Astrocyte (in vitro differentiated cells and primary cell): ENCODE results near the gene MET. TPM values are rescaled to one million over a fixed set of nuclear protein-coding genes. Genes with fewer than 3 reads are reported as not detected.

ENCODE experiments used
- DNase-seq: peaks from one replicate; pipeline ENCODE4 v3.0.0-alpha.2; 2010; ENCODE audit warnings: low read depth
- FAIRE-seq: peaks from 2 replicates; lab custom pipeline; 2011; peaks lifted over from hg19 to GRCh38; lab: Jason Lieb, UNC
- H2AFZ ChIP-seq: 2 replicates; pipeline ENCODE4 v1.6.0; 2012; ENCODE audit warnings: low read depth, low read length, inconsistent platforms
- H3K27ac ChIP-seq: 2 replicates; pipeline ENCODE4 v1.5.1; 2011; ENCODE audit warnings: low read depth, low read length, inconsistent platforms
- H3K27me3 ChIP-seq: 2 replicates; pipeline ENCODE4 v1.6.0; 2011; ENCODE audit warnings: low read length, inconsistent platforms; ENCODE audit not compliant: insufficient read depth
- H3K36me3 ChIP-seq: 2 replicates; pipeline ENCODE4 v1.5.1; 2011; ENCODE audit warnings: low read length, inconsistent platforms; ENCODE audit not compliant: insufficient read depth
- H3K4me1 ChIP-seq: 2 replicates; pipeline ENCODE4 v1.5.1; 2011; ENCODE audit warnings: low read length, inconsistent platforms; ENCODE audit not compliant: insufficient read depth
- H3K4me2 ChIP-seq: 2 replicates; pipeline ENCODE4 v1.6.0; 2012; ENCODE audit warnings: low read length, inconsistent platforms
- H3K4me3 ChIP-seq: 2 replicates; pipeline ENCODE4 v1.5.1; 2011; ENCODE audit warnings: low read depth, mild to moderate bottlenecking, low read length, inconsistent platforms; ENCODE audit not compliant: insufficient read depth
- H3K79me2 ChIP-seq: 2 replicates; pipeline ENCODE4 v1.6.0; 2012; ENCODE audit warnings: mild to moderate bottlenecking, low read length, inconsistent platforms; ENCODE audit not compliant: insufficient read depth
- H3K9ac ChIP-seq: 2 replicates; pipeline ENCODE4 v1.6.0; 2012; ENCODE audit warnings: mild to moderate bottlenecking, low read length, inconsistent platforms
- H3K9me3 ChIP-seq: 2 replicates; pipeline ENCODE4 v1.5.1; 2012; ENCODE audit warnings: low read depth, mild to moderate bottlenecking, low read length, inconsistent platforms; ENCODE audit not compliant: insufficient read depth
- H4K20me1 ChIP-seq: 2 replicates; pipeline ENCODE4 v1.6.0; 2012; ENCODE audit warnings: low read length, inconsistent platforms; ENCODE audit not compliant: insufficient read depth
- H3K27ac Mint-ChIP-seq: one replicate; pipeline ENCODE4 v1.8.0; 2021; ENCODE audit warnings: mild to moderate bottlenecking, mixed read lengths; ENCODE audit not compliant: unreplicated experiment
- H3K27me3 Mint-ChIP-seq: one replicate; pipeline ENCODE4 v1.8.0; 2021; ENCODE audit warnings: low read depth, mixed read lengths; ENCODE audit not compliant: unreplicated experiment
- H3K36me3 Mint-ChIP-seq: one replicate; pipeline ENCODE4 v1.8.0; 2021; ENCODE audit warnings: low read depth, mixed read lengths; ENCODE audit not compliant: unreplicated experiment
- H3K4me1 Mint-ChIP-seq: one replicate; pipeline ENCODE4 v1.8.0; 2021; ENCODE audit warnings: low read depth, mixed read lengths; ENCODE audit not compliant: unreplicated experiment
- H3K4me3 Mint-ChIP-seq: one replicate; pipeline ENCODE4 v1.8.0; 2021; ENCODE audit warnings: mild to moderate bottlenecking, moderate library complexity, mixed read lengths; ENCODE audit not compliant: unreplicated experiment
- H3K9me3 Mint-ChIP-seq: one replicate; pipeline ENCODE4 v1.8.0; 2021; ENCODE audit warnings: mild to moderate bottlenecking, mixed read lengths; ENCODE audit not compliant: unreplicated experiment
- EZH2 ChIP-seq: IDR thresholded peaks from 2 replicates; pipeline ENCODE4 v1.6.1; 2012; ENCODE audit warnings: mild to moderate bottlenecking, low read length, inconsistent platforms; ENCODE audit not compliant: insufficient read depth
- total RNA-seq: library from RNA; stranded (reverse); gene quantifications from 2 replicates; pipeline ENCODE4 v1.2.1, GENCODE V29; 2021
- TF ChIP-seq, protein P1 (sequence below): IDR thresholded peaks from 2 replicates; pipeline ENCODE4 v1.5.1; 2011; ENCODE audit warnings: low read depth, mild to moderate bottlenecking, inconsistent platforms, low read length, moderate library complexity; ENCODE audit not compliant: insufficient read depth

MET gene
- total RNA-seq, 1 donor from 2014 or later: 8.2 TPM

DNA sequence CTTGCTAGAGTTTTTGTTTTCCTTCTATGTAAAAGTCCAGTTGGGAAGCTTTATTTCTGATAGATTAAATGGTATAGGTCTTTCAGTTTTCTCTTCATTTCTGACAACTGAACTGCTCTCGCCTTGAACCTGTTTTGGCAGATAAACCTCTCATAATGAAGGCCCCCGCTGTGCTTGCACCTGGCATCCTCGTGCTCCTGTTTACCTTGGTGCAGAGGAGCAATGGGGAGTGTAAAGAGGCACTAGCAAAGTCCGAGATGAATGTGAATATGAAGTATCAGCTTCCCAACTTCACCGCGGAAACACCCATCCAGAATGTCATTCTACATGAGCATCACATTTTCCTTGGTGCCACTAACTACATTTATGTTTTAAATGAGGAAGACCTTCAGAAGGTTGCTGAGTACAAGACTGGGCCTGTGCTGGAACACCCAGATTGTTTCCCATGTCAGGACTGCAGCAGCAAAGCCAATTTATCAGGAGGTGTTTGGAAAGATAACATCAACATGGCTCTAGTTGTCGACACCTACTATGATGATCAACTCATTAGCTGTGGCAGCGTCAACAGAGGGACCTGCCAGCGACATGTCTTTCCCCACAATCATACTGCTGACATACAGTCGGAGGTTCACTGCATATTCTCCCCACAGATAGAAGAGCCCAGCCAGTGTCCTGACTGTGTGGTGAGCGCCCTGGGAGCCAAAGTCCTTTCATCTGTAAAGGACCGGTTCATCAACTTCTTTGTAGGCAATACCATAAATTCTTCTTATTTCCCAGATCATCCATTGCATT, 27.1 kb downstream of the MET start:
- Histone ChIP-seq H4K20me1 (no peaks in the 10 kb centered on the region), H3K4me3 (no peak overlapping the region), H2AFZ (no peak overlapping the region), H3K79me2 (peaks cover 38% of the 10 kb centered on the region), H3K9ac (no peak overlapping the region), H3K27me3 (no peaks in the 10 kb centered on the region), H3K4me1 (no peaks in the 10 kb centered on the region), H3K36me3 (peaks cover 24% of the 10 kb centered on the region), H3K9me3 (no peaks in the 10 kb centered on the region), H3K4me2 (no peak overlapping the region), H3K27ac (no peak overlapping the region)
- no peak for DNase-seq
- no peak overlapping the region for H3K27ac Mint-ChIP-seq
- no peaks in the 10 kb centered on the region for H3K4me1 Mint-ChIP-seq
- H3K27me3 Mint-ChIP-seq: no peaks in the 10 kb centered on the region
- no peak overlapping the region for H3K4me3 Mint-ChIP-seq
- no peaks in the 10 kb centered on the region for H3K9me3 Mint-ChIP-seq
- H3K36me3 Mint-ChIP-seq: no peaks in the 10 kb centered on the region
- no peak for FAIRE-seq
- no peak for TF ChIP-seq EZH2
- TF ChIP-seq, protein P1, sequence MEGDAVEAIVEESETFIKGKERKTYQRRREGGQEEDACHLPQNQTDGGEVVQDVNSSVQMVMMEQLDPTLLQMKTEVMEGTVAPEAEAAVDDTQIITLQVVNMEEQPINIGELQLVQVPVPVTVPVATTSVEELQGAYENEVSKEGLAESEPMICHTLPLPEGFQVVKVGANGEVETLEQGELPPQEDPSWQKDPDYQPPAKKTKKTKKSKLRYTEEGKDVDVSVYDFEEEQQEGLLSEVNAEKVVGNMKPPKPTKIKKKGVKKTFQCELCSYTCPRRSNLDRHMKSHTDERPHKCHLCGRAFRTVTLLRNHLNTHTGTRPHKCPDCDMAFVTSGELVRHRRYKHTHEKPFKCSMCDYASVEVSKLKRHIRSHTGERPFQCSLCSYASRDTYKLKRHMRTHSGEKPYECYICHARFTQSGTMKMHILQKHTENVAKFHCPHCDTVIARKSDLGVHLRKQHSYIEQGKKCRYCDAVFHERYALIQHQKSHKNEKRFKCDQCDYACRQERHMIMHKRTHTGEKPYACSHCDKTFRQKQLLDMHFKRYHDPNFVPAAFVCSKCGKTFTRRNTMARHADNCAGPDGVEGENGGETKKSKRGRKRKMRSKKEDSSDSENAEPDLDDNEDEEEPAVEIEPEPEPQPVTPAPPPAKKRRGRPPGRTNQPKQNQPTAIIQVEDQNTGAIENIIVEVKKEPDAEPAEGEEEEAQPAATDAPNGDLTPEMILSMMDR: no peak

DNA sequence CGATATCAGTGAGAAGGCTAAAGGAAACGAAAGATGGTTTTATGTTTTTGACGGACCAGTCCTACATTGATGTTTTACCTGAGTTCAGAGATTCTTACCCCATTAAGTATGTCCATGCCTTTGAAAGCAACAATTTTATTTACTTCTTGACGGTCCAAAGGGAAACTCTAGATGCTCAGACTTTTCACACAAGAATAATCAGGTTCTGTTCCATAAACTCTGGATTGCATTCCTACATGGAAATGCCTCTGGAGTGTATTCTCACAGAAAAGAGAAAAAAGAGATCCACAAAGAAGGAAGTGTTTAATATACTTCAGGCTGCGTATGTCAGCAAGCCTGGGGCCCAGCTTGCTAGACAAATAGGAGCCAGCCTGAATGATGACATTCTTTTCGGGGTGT, 27.7 kb downstream of the MET start:
- peaks cover 41% of the 10 kb centered on the region for H3K79me2 ChIP-seq
- H3K27ac Mint-ChIP-seq: no peak overlapping the region
- H3K27me3 ChIP-seq: no peaks in the 10 kb centered on the region

More for the DNA sequence above, 27.7 kb downstream of the MET start:
- no peaks in the 10 kb centered on the region for H3K9me3 ChIP-seq
- no peak overlapping the region for H2AFZ ChIP-seq
- H3K4me3 ChIP-seq: no peak overlapping the region
- no peak overlapping the region for H3K9ac ChIP-seq
- H3K36me3 Mint-ChIP-seq: no peaks in the 10 kb centered on the region
- H3K4me1 ChIP-seq: no peaks in the 10 kb centered on the region
- H3K27ac ChIP-seq: no peak overlapping the region
- no peak overlapping the region for H3K4me3 Mint-ChIP-seq
- H3K36me3 ChIP-seq: peaks cover 26% of the 10 kb centered on the region
- no peaks in the 10 kb centered on the region for H3K4me1 Mint-ChIP-seq
- no peak overlapping the region for H3K4me2 ChIP-seq
- no peaks in the 10 kb centered on the region for H4K20me1 ChIP-seq
- TF ChIP-seq, protein P1: no peak
- no peak for TF ChIP-seq EZH2
- H3K9me3 Mint-ChIP-seq: no peaks in the 10 kb centered on the region
- FAIRE-seq (peak; percentile 13), DNase-seq (no peak)
- H3K27me3 Mint-ChIP-seq: no peaks in the 10 kb centered on the region
